Measurements from ENCODE around the gene SEPTIN14.
"Not testable (repeated sequence)": the region's sequence is repeated elsewhere in the genome, so short reads cannot be mapped to it uniquely, and the experiment has no call there.

DNA sequence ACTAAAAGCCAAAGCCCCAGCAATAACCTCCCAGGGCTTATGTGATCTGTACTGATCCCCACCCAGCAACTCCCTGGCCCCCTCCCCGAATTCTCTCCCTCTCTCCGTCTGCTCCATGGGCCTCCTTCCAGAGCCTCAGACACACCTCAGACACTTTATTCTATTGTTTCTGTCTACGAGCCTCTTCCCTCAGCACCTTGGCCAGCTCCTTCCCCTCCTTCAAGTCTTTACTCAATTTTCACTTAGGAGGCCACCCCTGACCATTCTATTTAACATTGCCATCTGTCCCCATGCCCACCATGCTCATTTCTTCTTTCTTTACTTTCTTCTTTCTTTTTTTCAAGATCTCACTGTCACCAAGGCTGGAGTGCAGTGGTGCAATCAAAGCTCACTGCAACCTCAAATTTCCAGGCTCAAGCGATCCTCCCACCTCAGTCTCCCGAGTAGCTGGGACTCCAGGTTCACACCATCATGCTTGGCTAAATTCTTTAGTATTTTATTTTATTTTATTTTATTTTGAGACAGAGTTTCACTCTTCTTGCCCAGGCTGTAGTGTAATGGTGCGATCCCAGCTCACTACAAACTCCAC is 109.2 kb downstream of the SEPTIN14 start:
- TF ChIP-seq, protein P1, sequence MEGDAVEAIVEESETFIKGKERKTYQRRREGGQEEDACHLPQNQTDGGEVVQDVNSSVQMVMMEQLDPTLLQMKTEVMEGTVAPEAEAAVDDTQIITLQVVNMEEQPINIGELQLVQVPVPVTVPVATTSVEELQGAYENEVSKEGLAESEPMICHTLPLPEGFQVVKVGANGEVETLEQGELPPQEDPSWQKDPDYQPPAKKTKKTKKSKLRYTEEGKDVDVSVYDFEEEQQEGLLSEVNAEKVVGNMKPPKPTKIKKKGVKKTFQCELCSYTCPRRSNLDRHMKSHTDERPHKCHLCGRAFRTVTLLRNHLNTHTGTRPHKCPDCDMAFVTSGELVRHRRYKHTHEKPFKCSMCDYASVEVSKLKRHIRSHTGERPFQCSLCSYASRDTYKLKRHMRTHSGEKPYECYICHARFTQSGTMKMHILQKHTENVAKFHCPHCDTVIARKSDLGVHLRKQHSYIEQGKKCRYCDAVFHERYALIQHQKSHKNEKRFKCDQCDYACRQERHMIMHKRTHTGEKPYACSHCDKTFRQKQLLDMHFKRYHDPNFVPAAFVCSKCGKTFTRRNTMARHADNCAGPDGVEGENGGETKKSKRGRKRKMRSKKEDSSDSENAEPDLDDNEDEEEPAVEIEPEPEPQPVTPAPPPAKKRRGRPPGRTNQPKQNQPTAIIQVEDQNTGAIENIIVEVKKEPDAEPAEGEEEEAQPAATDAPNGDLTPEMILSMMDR (IDR thresholded peaks at IDR 0.05) = not testable (repeated sequence)
- not testable (repeated sequence) for TF ChIP-seq EP300, POLR2A (IDR thresholded peaks at IDR 0.05)
